ENCODE data around the gene ALB. TPM values are rescaled to one million over a fixed set of nuclear protein-coding genes. Genes with fewer than 3 reads are reported as not detected.

The ALB gene
- total RNA-seq, 2 experiments from 2014 or later, result not detected

DNA sequence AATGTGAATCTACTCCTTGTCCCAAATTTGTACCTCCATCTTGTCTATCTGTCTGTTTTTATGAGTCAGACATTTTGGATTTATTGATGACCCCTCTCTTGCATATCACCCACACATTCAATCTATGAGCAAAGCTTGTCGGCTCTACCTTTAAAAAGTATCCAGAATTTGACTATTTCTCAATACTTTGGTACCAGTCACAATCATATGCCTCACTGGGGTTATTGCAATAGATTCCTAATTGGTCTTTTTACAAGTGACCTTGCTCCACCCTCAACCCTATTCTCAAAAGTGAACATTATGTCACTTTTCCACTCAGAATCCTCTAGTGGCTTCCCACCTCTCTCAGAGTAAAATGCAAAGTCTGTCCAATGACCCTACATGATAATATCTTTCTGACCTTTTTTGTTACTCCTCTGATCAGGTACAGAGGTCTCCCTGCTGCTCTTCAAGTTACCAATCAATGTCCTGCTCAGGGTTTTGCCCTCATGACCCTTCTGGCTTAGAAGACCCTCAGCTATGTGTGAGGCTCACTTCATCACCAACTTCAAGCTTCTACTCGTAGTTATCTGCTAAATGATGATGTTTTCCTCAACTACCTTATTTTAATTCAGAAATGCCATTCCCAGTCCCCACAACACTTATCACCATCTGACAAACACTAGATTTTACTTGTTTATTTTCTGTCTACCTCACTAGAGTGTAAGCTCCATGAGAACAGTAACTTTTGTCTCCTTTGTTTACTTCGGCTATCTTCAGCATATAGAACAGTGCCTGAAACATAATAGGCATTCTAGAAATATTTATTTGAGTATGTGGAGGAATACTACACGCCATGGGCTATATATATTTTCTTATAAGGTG, 54.3 kb downstream of the ALB start:
- H3K27ac Mint-ChIP-seq, result no peak overlapping the region
- no peak overlapping the region for H3K4me3 Mint-ChIP-seq
- no peaks in the 10 kb centered on the region for H3K4me1 Mint-ChIP-seq (ENCODE audit: low read depth)
- intact Hi-C loops (cut with micrococcal nuclease), result no loop called here
- H3K36me3 Mint-ChIP-seq (ENCODE audit: low read depth), result no peaks in the 10 kb centered on the region
- CTCF ChIA-PET, result interaction anchor here (4.7 kb wide), 1 partner anchor 12 kb away, joined by 18 read pairs; no protein-coding TSS in a partner anchor
- no peaks in the 10 kb centered on the region for H3K27me3 Mint-ChIP-seq
- ATAC-seq (no peak), DNase-seq (no peak)
- H3K9me3 Mint-ChIP-seq, result no peaks in the 10 kb centered on the region
- no peak for TF ChIP-seq CTCF (IDR thresholded peaks at IDR 0.05)
- POLR2A ChIA-PET, result no interaction called here

DNA sequence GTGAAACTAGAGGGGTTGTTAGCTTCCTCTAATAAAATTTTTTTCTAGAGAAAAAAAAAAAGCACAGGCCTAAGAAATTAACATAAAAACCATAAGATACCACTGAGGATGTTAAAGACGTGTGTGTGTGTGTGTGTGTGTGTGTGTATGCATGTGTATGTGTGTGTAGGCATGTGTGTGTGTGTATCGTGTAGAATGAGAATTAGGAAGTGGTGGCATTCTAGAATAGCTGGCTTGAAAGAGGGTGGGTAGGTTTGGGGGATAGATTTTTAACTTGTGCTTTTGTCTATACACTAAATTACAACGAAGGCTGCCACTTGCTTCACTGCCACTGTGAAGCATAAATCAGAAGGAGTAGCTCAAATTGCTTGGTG, 54.9 kb downstream of the ALB start:
- no peaks in the 10 kb centered on the region for H3K4me1 Mint-ChIP-seq (ENCODE audit: low read depth)
- CTCF ChIA-PET, result interaction anchor here (4.7 kb wide), 1 partner anchor 13 kb away, joined by 18 read pairs; no protein-coding TSS in a partner anchor
- ATAC-seq, result no peak

DNA sequence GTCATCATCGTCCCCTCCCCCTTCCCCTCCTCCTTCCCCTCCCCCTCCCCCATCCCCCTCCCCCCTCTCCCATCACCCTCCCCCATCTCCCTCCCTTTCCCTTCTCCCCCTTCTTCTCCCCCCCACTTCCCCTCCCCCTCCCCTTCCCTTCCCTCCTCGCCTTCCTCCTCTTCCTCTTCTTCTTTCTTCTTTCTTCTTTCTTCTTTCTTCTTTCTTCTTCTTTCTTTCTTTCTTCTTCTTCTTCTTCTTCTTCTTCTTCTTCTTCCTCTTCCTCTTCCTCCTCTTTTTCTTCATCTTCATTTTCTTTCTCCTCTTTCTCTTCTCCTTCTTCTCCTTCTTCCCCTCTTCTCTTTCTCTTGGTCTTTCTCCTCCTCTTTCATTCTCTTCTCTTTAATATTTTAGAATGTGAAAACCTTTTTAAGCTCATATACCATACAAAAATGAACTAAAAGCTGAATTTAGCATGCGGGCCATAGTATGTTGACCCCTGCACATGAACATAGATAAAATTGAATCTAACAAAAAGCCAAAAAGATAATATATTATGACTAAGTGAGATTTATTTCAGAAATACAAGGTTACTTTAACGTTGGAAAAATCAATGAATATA, 56.9 kb downstream of the ALB start:
- H3K4me3 Mint-ChIP-seq, result no peak overlapping the region
- POLR2A ChIA-PET, result interaction anchor here (0.7 kb wide), 1 partner anchor 910 kb away, joined by 3 read pairs; no protein-coding TSS in a partner anchor
- DNase-seq (no peak), ATAC-seq (no peak)
- no peaks in the 10 kb centered on the region for H3K4me1 Mint-ChIP-seq (ENCODE audit: low read depth)
- no peaks in the 10 kb centered on the region for H3K36me3 Mint-ChIP-seq (ENCODE audit: low read depth)
- no peaks in the 10 kb centered on the region for H3K9me3 Mint-ChIP-seq
- no peak overlapping the region for H3K27ac Mint-ChIP-seq
- no peaks in the 10 kb centered on the region for H3K27me3 Mint-ChIP-seq
- TF ChIP-seq CTCF (IDR thresholded peaks at IDR 0.05), result no peak
- intact Hi-C loops (cut with micrococcal nuclease), result no loop called here
- CTCF ChIA-PET, result interaction anchor here (4.7 kb wide), 1 partner anchor 15 kb away, joined by 18 read pairs; no protein-coding TSS in a partner anchor

More for the DNA sequence above, 54.9 kb downstream of the ALB start:
- Mint-ChIP-seq H3K4me3 (no peak overlapping the region), H3K9me3 (no peaks in the 10 kb centered on the region), H3K27ac (no peak overlapping the region), H3K27me3 (no peaks in the 10 kb centered on the region), H3K36me3 (ENCODE audit: low read depth) (no peaks in the 10 kb centered on the region)
- POLR2A ChIA-PET, result no interaction called here
- no peak for TF ChIP-seq CTCF (IDR thresholded peaks at IDR 0.05)
- no peak for DNase-seq
- intact Hi-C loops (cut with micrococcal nuclease), result no loop called here

DNA sequence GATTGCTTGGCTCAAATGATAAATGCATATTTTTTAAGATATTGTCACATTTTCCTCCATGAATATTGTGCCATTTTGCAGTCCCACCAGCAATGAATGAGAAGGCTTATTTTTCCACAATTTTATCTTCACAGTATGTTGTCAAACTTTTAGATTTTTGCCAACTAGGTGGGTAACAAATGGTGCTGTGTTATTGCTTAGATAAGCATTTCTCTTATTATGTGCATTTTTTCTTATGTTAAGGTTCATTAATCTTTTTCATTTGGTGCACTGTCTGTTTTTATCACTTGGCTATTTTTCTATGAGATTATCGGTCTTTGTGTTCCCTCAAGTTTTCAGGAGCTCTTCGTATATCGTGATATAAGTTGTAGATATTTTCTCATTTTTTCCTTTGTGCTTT, 64.1 kb downstream of the ALB start:
- Mint-ChIP-seq H3K4me1 (ENCODE audit: low read depth) (no peaks in the 10 kb centered on the region), H3K27me3 (no peaks in the 10 kb centered on the region)
- TF ChIP-seq CTCF (IDR thresholded peaks at IDR 0.05), result no peak

GRCh38 chr4:73470728-73471127, 66.6 kb downstream of the ALB start:
- Mint-ChIP-seq H3K4me1 (ENCODE audit: low read depth) (no peaks in the 10 kb centered on the region), H3K27ac (no peak overlapping the region), H3K27me3 (peaks cover 2% of the 10 kb centered on the region), H3K4me3 (no peak overlapping the region), H3K9me3 (peaks cover 4% of the 10 kb centered on the region), H3K36me3 (ENCODE audit: low read depth) (no peaks in the 10 kb centered on the region)
- no peak for ATAC-seq
- intact Hi-C loops (cut with micrococcal nuclease), result no loop called here
- ChIA-PET POLR2A (no interaction called here), CTCF (interaction anchor here (1.5 kb wide), 1 partner anchor 25 kb away, joined by 5 read pairs; no protein-coding TSS in a partner anchor)
- TF ChIP-seq CTCF (IDR thresholded peaks at IDR 0.05), result no peak
- no peak for DNase-seq

More for the DNA sequence above, 64.1 kb downstream of the ALB start:
- intact Hi-C loops (cut with micrococcal nuclease), result no loop called here
- no peaks in the 10 kb centered on the region for H3K9me3 Mint-ChIP-seq
- no peak overlapping the region for H3K27ac Mint-ChIP-seq
- DNase-seq (no peak), ATAC-seq (no peak)
- no peaks in the 10 kb centered on the region for H3K36me3 Mint-ChIP-seq (ENCODE audit: low read depth)
- ChIA-PET CTCF (no interaction called here), POLR2A (no interaction called here)
- no peak overlapping the region for H3K4me3 Mint-ChIP-seq

Data from activated CD8-positive, alpha-beta T cell treated with anti-CD3 and anti-CD28 coated beads for 36 hours (primary cell).